ENCODE data around the gene TBX5.

DNA sequence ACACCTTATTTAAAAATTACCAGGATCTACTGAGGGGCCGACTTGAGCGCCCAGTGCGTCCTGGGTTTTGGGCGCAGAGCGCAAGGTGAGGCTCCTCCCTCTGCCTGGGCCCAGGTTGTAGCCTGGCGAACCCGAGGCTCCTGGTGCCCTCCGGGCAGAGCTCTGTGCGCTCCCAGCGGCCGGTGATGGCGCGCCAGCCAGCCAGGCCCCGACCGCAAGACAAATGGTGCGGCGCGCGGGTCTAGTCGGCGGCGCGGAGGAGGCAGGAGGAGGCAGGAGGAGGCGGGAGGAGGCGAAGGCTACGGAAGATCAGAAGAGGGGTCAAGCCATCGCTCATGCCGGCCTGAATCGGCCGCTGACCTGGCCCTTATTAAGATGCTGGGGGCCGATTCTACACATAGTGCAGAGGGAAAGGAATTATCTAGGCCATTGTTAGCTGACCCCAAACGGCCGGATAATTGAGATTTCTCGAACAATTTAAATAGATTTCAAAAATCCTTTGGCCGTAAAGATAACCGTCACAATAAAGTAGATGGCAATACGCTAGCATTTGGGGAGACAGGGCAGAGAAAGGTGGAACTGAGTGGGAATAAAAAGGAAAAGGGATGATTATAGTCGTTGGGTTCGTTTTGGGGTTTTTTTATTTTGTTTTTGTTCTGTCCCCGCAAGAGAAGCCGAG is 2.8 kb downstream of the TBX5 start:
- no peak for TF ChIP-seq GATA3 (IDR thresholded peaks at IDR 0.05; ENCODE audit: low read depth, low read length)
- no peak for TF ChIP-seq GATA2 (IDR thresholded peaks at IDR 0.05; ENCODE audit: low read depth, low read length)
